Fibroblast of mammary gland (primary cell): ENCODE measurements around the gene MRNIP.

Experiments used
- DNase-seq: peaks from one replicate; pipeline ENCODE4 v3.0.0-alpha.2; 2010; ENCODE audit warnings: low read depth
- H3K4me3 ChIP-seq: 2 replicates; pipeline ENCODE4 v1.5.1; 2011; ENCODE audit warnings: low read depth, mild to moderate bottlenecking, low read length, moderate library complexity; ENCODE audit not compliant: control insufficient read depth
- CTCF ChIP-seq: conservative IDR thresholded peaks from 2 replicates; pipeline ENCODE4 v1.5.1; 2011; ENCODE audit warnings: low read depth, low read length, inconsistent platforms; ENCODE audit not compliant: control insufficient read depth, insufficient read depth

The MRNIP gene

GRCh38 chr5:179812997-179813607, 45.5 kb downstream of the MRNIP start:
- no peak for TF ChIP-seq CTCF
- no peak for DNase-seq
- no peak overlapping the region for H3K4me3 ChIP-seq

- no peak for DNase-seq
- H3K4me3 ChIP-seq = no peak overlapping the region
- TF ChIP-seq CTCF = no peak
Measured at GRCh38 chr5:179812135-179812825, 46.3 kb downstream of the MRNIP start.

- peak; percentile 58 for DNase-seq
- TF ChIP-seq CTCF = no peak
- peak within 1 kb of the TSS; percentile 62 for H3K4me3 ChIP-seq
Measured at GRCh38 chr5:179806250-179807048, 52.2 kb downstream of the MRNIP start, which contains the start of gene MGAT4B. Gene MGAT4B (minus strand): TSS chr5:179806866. CDS start chr5:179806583, 283 bp downstream.

GRCh38 chr5:179805529-179806249, 52.9 kb downstream of the MRNIP start:
- H3K4me3 ChIP-seq = peak overlapping the region; percentile 49
- DNase-seq = no peak
- no peak for TF ChIP-seq CTCF

GRCh38 chr5:179805070-179805528, 53.5 kb downstream of the MRNIP start:
- peak overlapping the region; percentile 49 for H3K4me3 ChIP-seq
- TF ChIP-seq CTCF = no peak
- DNase-seq = no peak

GRCh38 chr5:179804555-179804947, 54.1 kb downstream of the MRNIP start:
- no peak for TF ChIP-seq CTCF
- no peak for DNase-seq

More at GRCh38 chr5:179804555-179804947, 54.1 kb downstream of the MRNIP start:
- H3K4me3 ChIP-seq = peak overlapping the region; percentile 49
